RPMI8226 (cell line): Measurements from ENCODE around the gene LTBP1.
"Not testable (repeated sequence)": the region's sequence is repeated elsewhere in the genome, so short reads cannot be mapped to it uniquely, and the experiment has no call there.

Experiments
- DNase-seq: peaks from one replicate; pipeline ENCODE4 v3.0.0-alpha.2; 2015

The LTBP1 gene

DNA sequence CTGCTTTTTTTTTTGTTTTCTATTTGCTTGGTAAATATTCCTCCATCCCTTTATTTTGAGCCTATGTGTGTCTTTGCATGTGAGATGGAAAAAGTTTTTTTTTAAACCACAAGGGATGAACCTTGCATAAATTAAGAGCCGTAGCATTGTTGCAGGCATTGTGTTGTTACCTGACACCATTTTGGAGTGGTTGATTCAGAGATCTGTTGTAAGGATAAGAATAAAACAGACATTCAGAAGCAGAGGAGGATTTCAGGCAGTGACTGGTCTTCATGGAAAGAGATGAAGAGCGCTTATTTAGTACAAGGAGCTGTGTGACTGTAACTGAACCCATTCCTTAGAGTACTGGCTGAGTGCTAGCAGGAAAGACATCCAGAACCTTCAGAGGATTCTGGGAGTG is 101.2 kb downstream of the LTBP1 start:
- no peak for DNase-seq

- DNase-seq: no peak
Measured at GRCh38 chr2:33051586-33052360, 105.0 kb downstream of the LTBP1 start.

DNA sequence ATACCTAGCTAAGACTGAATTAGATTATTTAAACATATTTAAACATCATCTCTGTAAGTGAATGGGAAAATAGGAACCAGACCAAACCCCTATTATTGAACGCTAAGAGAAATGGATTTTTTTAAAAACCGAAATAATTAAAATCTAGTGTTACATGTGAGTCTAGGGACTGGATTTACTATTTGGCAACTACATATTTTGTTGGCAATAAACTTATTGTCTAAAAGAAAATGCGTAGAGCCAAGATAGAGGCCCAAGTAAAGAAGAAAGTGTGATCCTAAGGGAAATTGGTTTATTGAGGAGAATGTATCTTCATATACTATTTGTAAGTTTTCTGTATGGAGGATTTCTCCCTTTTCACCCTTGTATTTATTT is 105.6 kb downstream of the LTBP1 start:
- no peak for DNase-seq

DNA sequence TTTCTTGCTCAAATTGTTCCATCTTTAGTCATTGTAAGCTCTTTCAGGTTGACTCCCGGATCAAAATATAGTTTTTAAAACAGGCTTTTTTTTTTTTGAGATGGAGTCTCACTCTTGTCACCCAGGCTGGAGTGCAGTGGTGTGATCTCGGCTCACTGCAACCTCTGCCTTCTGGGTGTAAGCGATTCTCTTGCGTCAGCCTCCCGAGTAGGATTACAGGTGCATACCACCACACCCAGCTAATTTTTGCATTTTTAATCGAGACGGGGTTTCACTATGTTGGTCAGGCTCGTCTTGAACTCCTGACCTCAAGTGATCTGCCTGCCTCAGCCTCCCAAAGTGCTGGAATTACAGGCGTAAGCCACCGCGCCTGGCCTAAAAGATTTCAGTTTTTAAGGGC is 106.0 kb downstream of the LTBP1 start:
- DNase-seq: not testable (repeated sequence)

DNA sequence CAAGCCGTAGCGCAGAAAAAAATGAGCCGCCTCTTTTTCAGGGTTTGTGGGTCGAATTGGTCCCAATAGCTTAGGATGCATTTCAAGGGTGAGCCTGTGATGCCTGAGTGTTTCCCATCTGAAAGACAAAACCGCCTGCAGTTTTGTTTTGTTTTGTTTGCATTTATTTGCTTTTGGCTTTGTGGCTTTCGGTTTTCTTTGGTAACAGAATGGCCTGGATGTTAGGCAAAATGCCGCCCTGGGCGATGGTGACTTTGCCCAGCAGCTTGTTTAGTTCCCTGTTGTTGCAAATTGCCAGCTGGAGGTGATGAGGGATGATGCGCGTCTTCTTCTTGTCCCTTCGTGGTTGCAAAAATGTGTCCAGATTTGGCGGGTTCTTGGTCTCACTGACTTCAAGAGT is 109.4 kb downstream of the LTBP1 start:
- no peak for DNase-seq

DNA sequence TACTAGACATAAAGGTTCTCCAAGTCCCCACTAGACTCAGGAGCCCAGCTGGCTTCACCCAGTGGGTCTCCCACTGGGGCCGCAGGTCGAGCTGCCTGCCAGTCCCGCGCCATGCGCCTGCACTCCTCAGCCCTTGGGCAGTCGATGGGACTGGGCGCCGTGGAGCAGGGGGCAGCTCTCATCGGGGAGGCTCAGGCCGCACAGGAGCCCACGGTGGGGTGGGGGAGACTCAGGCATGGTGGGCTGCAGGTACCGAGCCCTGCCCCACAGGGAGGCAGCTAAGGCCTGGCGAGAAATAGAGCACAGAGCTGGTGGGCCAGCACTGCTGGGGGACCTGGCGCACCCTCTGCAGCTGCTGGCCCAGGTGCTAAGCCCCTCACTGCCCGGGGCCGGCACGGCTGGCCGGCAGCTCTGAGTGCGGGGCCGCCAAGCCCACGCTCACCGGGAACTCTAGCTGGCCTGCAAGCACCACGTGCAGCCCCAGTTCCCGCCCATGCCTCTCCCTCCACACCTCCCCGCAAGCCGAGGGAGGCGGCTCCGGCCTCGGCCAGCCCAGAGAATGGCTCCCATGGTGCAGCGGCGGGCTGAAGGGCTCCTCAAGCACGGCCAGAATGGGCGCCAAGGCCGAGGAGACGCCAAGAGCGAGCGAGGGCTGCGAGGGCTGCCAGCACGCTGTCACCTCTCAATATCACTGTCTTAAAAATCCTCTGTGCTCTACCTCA is 110.7 kb downstream of the LTBP1 start:
- DNase-seq: not testable (repeated sequence)

- no peak for DNase-seq
Measured at GRCh38 chr2:33058716-33059470, 112.1 kb downstream of the LTBP1 start.

DNA sequence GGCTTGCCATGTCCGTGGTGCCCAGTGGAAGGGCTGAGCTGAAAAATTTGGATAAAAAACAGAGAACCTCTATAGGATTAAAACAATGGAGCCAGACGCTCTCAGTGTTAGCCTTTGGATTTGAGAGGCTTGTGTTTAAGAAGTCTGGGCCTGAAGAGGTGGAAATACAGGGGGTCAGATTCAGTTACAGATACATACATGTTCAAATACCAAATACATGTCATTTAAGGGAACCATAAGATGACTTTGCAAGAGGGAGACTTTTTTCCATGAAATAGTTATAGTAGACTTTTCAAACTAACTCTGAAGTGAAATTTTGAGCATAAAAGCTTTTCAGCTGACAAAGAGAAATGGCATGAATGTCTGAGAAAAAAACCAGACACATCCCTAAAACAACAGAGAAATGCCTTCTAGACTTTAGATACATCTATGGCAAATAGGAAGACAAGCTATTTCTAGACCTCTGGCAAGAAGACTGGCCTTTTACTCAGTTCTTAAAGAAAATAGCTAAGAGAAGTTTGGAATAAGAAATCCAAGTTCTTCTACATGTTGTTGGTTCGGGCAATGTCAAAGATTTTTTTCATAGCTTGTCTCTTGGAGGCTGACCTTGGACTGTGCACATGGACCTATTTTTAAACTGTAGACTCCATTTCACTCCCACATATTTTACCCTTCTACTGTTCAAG is 112.9 kb downstream of the LTBP1 start:
- no peak for DNase-seq

DNA sequence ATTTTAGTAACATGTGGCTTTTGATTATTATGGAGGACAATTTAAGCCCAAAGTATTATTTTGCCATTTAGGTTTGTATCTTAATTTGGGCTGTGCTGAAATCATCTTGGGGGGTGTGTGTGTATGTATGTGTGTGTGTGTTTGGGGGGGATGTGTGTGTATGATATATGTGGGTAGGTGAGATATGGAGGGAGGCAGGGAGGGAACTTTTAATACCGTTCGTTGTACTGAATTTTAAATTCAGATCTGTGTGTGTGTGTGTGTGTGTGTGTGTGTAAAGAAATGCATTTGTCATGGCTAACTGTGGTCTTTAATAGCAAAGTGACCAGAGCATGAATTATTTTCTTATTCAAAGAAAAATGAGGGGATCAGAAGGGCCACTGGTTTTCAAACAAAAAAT is 113.7 kb downstream of the LTBP1 start:
- DNase-seq: no peak

- DNase-seq: no peak
Measured at GRCh38 chr2:33062665-33063250, 116.0 kb downstream of the LTBP1 start.

DNA sequence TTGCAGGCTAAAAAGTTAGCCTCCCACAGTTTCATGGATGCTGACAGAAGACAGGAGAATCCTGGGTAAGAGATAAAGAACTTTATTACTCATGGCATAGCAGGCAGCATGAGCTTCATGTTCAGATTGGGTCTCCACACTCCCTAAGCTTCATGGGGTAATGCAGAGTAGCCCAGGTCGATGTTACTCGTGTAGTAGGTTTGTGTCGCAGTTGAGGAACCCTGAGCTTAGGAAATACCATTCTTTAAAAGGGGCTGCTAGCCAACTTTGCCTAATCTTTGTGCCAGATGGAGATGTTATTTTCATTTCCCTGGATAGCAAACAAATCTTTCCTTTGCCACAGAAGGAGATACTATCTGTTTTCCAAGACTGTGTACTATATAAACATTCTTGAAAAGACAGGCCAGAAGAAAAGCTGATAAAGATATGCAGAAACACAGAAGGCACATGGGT is 117.6 kb downstream of the LTBP1 start:
- no peak for DNase-seq

DNA sequence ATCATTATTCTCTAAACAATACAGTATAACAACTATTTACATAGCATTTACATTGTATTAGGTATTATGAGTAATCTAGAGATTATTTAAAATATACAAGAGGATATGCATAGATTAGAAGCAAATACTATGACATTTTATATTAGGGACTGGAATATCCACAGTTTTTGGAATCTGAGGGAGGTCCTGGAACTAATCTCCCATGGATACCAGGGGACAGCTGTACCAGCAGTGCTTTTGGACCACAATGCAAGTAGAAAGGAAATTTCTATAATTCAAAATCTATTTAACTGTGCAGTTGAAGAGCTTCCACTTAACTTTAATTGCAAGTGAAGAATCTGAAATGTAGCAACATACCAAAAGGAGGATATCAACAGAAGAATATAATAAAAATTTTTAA is 120.8 kb downstream of the LTBP1 start:
- no peak for DNase-seq

DNA sequence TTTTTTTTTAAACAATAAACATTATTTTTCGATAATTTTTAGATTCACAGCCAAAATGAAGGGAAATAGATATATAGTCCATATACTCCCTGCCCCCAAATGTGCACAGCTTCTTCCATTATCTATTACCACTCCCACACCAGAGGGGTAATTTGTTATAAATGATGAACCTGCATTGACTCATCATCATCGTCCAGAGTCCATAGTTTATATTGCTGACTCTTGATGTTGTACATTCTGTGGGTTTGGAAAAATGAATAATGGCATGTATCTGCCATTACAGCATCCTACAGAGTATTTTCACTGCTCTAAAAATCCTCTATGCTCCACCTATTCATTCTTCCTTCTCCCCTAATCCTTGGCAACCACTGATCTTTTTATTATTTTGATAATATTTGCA is 121.5 kb downstream of the LTBP1 start:
- no peak for DNase-seq

DNA sequence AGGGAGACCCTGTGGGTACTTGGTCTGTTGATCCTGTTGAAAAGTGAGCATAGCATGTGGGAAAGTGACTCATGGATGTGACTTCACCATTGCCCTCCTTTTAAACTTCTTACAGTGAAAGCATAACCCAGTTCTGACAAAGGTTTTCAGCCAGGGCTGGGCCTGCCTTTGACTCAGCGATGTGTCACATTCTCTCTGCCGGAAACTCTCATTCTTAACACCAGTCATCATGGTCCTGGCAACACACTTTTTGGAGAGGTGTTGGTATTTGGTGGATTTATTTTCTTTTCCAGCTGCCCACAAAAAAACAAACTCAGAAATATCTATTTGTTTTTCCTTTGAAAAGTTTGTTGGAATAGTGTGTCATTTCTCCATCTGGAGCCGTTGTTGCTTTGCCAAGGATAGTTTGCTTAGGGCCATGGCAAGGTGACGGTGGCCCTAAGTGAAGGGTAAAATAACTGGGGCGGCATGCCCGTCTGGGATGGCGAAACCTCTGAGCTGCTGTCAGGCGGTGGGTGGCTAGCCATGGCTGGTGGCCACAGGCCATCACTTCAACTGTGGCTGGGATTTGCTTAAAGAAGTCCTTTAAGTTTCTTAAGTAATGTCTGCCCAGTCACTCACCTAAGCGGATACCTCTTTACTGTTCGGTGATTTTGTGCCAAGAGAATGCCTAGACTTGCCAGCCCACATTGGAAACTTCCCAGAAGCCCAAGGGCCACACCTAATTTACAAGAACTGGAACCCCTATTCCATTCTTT is 123.3 kb downstream of the LTBP1 start:
- DNase-seq: no peak

- no peak for DNase-seq
Measured at GRCh38 chr2:33071591-33071990, 124.8 kb downstream of the LTBP1 start.

DNA sequence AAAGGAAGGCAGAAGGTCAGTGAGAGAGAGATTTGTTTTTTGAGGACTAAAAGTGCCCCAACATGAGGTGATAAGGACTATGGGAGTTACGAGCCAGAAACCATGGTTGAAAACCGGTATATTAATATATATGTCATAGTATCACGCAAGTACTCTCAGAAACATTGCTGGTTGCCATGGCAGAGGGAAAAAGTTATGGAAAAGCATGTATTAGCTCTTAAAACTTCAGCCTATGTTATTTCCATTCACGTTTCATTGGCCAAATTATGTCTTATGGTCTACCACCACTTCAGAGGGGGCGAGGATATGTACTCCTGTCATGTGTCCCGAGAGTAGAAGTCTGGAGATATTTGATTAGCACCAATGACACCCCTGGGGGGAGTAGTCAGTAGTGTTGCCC is 125.9 kb downstream of the LTBP1 start:
- no peak for DNase-seq

DNA sequence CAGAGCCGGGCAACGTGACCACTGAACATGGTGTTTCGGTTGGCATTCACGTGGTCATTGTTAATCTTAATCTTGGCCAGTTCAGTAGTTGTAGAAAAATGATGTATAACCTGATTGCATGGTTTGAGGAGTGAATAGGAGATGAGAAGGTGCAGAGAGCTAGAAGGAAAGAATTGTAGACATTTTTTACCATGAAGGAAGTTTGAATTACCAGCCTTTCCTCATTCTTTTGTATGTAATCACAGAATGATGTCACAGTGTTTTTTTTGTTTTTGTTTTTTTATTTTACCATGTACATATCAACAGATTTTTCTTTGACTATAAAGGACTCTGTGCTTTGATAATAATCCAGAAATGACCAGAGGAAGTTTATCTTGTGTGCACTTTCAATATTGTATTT is 126.3 kb downstream of the LTBP1 start:
- DNase-seq: no peak

- DNase-seq: peak; percentile 79
Measured at GRCh38 chr2:33074197-33074596, 127.4 kb downstream of the LTBP1 start.

GRCh38 chr2:33077311-33077710 is 130.6 kb downstream of the LTBP1 start:
- no peak for DNase-seq

DNA sequence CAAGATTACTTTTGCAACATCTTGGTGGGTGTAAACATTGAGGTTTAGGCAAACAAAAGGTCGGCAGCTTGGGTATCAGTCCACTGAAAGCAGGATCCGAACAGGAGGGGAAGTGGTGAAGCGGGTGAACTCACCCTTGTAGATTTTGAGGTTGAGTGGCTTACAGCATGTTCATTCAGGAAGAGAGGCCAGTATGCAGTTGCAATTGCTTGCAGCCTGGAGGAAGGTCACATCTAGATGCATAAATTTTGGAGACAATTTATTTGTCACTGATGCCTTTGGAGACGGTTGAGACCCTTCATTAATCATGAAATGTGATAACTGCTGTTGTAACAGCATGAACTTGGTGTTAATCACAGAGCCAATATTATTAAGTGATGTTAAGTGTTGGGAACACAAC is 131.1 kb downstream of the LTBP1 start:
- DNase-seq: no peak

GRCh38 chr2:33081691-33082090 is 134.9 kb downstream of the LTBP1 start:
- no peak for DNase-seq
